NCI-H187 (cell line): ENCODE measurements around the gene MIPOL1.
"Not testable (repeated sequence)": the region's sequence is repeated elsewhere in the genome, so short reads cannot be mapped to it uniquely, and the experiment has no call there.

Experiments
- DNase-seq, 2 experiments: peaks; one replicate each; lab custom pipeline; 2025; lab: John Stamatoyannopoulos, UW

The MIPOL1 gene

GRCh38 chr14:37232907-37233481, 35.3 kb downstream of the MIPOL1 start:
- DNase-seq = peak; percentile 11 to 41

GRCh38 chr14:37234222-37234621, 36.5 kb downstream of the MIPOL1 start:
- DNase-seq = no peak

- DNase-seq = not testable (repeated sequence)
Observed at GRCh38 chr14:37236044-37236443, 38.3 kb downstream of the MIPOL1 start.

- DNase-seq = no peak
Observed at GRCh38 chr14:37237094-37237493, 39.4 kb downstream of the MIPOL1 start.

- DNase-seq = no peak
Observed at GRCh38 chr14:37237735-37238200, 40.0 kb downstream of the MIPOL1 start.

GRCh38 chr14:37241198-37241597, 43.5 kb downstream of the MIPOL1 start:
- DNase-seq = no peak

GRCh38 chr14:37246427-37246829, 48.7 kb downstream of the MIPOL1 start:
- DNase-seq = peak; percentile 33 to 39

GRCh38 chr14:37247791-37248461, 50.2 kb downstream of the MIPOL1 start:
- peak in 1 of 2 experiments; percentile 43 for DNase-seq

- DNase-seq = no peak
Observed at GRCh38 chr14:37251775-37252174, 54.0 kb downstream of the MIPOL1 start.

- no peak for DNase-seq
Observed at GRCh38 chr14:37252434-37252833, 54.7 kb downstream of the MIPOL1 start.

- DNase-seq = peak in 1 of 2 experiments; percentile 10
Observed at GRCh38 chr14:37253905-37254304, 56.2 kb downstream of the MIPOL1 start.

- no peak for DNase-seq
Observed at GRCh38 chr14:37254411-37254947, 56.7 kb downstream of the MIPOL1 start.

GRCh38 chr14:37257501-37258070, 59.8 kb downstream of the MIPOL1 start:
- no peak for DNase-seq

GRCh38 chr14:37262649-37263048, 64.9 kb downstream of the MIPOL1 start:
- no peak for DNase-seq

GRCh38 chr14:37263656-37264236, 66.0 kb downstream of the MIPOL1 start:
- DNase-seq = no peak

- DNase-seq = no peak
Observed at GRCh38 chr14:37268788-37269187, 71.1 kb downstream of the MIPOL1 start.

GRCh38 chr14:37270629-37271028, 72.9 kb downstream of the MIPOL1 start:
- no peak for DNase-seq

GRCh38 chr14:37272569-37272968, 74.8 kb downstream of the MIPOL1 start:
- no peak for DNase-seq

GRCh38 chr14:37274652-37275051, 76.9 kb downstream of the MIPOL1 start:
- DNase-seq = no peak

- no peak for DNase-seq
Observed at GRCh38 chr14:37275963-37276362, 78.2 kb downstream of the MIPOL1 start.

GRCh38 chr14:37278636-37279538, 81.2 kb downstream of the MIPOL1 start:
- DNase-seq = no peak

- no peak for DNase-seq
Observed at GRCh38 chr14:37279818-37280217, 82.1 kb downstream of the MIPOL1 start.
